ENCODE measurements around the gene RPL21. TPM values are rescaled to one million over a fixed set of nuclear protein-coding genes. Genes with fewer than 3 reads are reported as not detected.

The RPL21 gene
- total and polyA plus RNA-seq, 2 experiments from 2014 or later = 358 to 960 TPM

- Histone ChIP-seq H3K4me2 (no peak overlapping the region), H3K36me3 (replicated peaks; ENCODE audit: insufficient read depth, low read depth) (no peaks in the 10 kb centered on the region), H3K79me2 (no peaks in the 10 kb centered on the region), H4K20me1 (ENCODE audit: insufficient read depth, poor library complexity, severe bottlenecking) (no peaks in the 10 kb centered on the region), H3K4me3 (no peak overlapping the region), H3K9me2 (replicated peaks; ENCODE audit: insufficient read depth) (no peaks in the 10 kb centered on the region), H3K9me3 (ENCODE audit: low read depth) (no peaks in the 10 kb centered on the region), H3K27ac (no peak overlapping the region), H3K4me1 (ENCODE audit: insufficient read depth) (peaks cover 6% of the 10 kb centered on the region), H2AFZ (no peak overlapping the region), H3K27me3 (no peaks in the 10 kb centered on the region)
- no peak for DNase-seq (ENCODE audit: low spot score)
- 85% methylated on average over 2 of the region's 2 CpGs for WGBS (ENCODE audit: low lambda C conversion rate, missing lambda C conversion rate)
- TF ChIP-seq CTCF (IDR thresholded peaks at IDR 0.05; ENCODE audit: poor library complexity) (no peak), EZH2 (IDR thresholded peaks at IDR 0.05; ENCODE audit: borderline replicate concordance) (no peak), EZH2phosphoT487 (IDR thresholded peaks at IDR 0.05; ENCODE audit: low read depth, severe bottlenecking, unreplicated experiment) (no peak)
Measured at GRCh38 chr13:27266917-27267316, 15.6 kb downstream of the RPL21 start.

- H3K36me3 ChIP-seq (replicated peaks; ENCODE audit: insufficient read depth, low read depth) = no peaks in the 10 kb centered on the region
- H3K4me2 ChIP-seq = no peak overlapping the region
- no peaks in the 10 kb centered on the region for H3K79me2 ChIP-seq
- TF ChIP-seq CTCF (IDR thresholded peaks at IDR 0.05; ENCODE audit: poor library complexity) (no peak), EZH2phosphoT487 (IDR thresholded peaks at IDR 0.05; ENCODE audit: low read depth, severe bottlenecking, unreplicated experiment) (no peak), EZH2 (IDR thresholded peaks at IDR 0.05; ENCODE audit: borderline replicate concordance) (no peak)
- no peak overlapping the region for H2AFZ ChIP-seq
- H3K4me1 ChIP-seq (ENCODE audit: insufficient read depth) = peaks cover 6% of the 10 kb centered on the region
- no peaks in the 10 kb centered on the region for H3K27me3 ChIP-seq
- WGBS (ENCODE audit: low lambda C conversion rate, missing lambda C conversion rate) = 85% methylated on average over 2 of the region's 2 CpGs
- no peaks in the 10 kb centered on the region for H3K9me2 ChIP-seq (replicated peaks; ENCODE audit: insufficient read depth)
- DNase-seq (ENCODE audit: low spot score) = no peak
- H3K4me3 ChIP-seq = no peak overlapping the region
- no peak overlapping the region for H3K27ac ChIP-seq
- no peaks in the 10 kb centered on the region for H3K9me3 ChIP-seq (ENCODE audit: low read depth)
- H4K20me1 ChIP-seq (ENCODE audit: insufficient read depth, poor library complexity, severe bottlenecking) = no peaks in the 10 kb centered on the region
Measured at GRCh38 chr13:27267596-27267995, 16.2 kb downstream of the RPL21 start.

- Histone ChIP-seq H3K9me2 (replicated peaks; ENCODE audit: insufficient read depth) (no peaks in the 10 kb centered on the region), H3K4me2 (no peak overlapping the region), H3K36me3 (replicated peaks; ENCODE audit: insufficient read depth, low read depth) (no peaks in the 10 kb centered on the region), H4K20me1 (ENCODE audit: insufficient read depth, poor library complexity, severe bottlenecking) (no peaks in the 10 kb centered on the region), H2AFZ (no peak overlapping the region), H3K9me3 (ENCODE audit: low read depth) (no peaks in the 10 kb centered on the region), H3K27me3 (no peaks in the 10 kb centered on the region), H3K4me1 (ENCODE audit: insufficient read depth) (peaks cover 6% of the 10 kb centered on the region), H3K27ac (no peak overlapping the region), H3K79me2 (no peaks in the 10 kb centered on the region), H3K4me3 (no peak overlapping the region)
- WGBS (ENCODE audit: low lambda C conversion rate, missing lambda C conversion rate) = 85% methylated on average over 2 of the region's 2 CpGs
- no peak for TF ChIP-seq CTCF (IDR thresholded peaks at IDR 0.05; ENCODE audit: poor library complexity)
- no peak for TF ChIP-seq EZH2 (IDR thresholded peaks at IDR 0.05; ENCODE audit: borderline replicate concordance)
- TF ChIP-seq EZH2phosphoT487 (IDR thresholded peaks at IDR 0.05; ENCODE audit: low read depth, severe bottlenecking, unreplicated experiment) = no peak
- DNase-seq (ENCODE audit: low spot score) = no peak
Measured at GRCh38 chr13:27269114-27269665, 17.8 kb downstream of the RPL21 start.
